PC-9 (cell line): ENCODE data around the gene PHAF1.

Experiments used
- EZH2 ChIP-seq: fragments of 200-600 bp; sonication (generic); IDR thresholded peaks from 2 replicates; pipeline ENCODE4 v1.8.0; 2017; ENCODE audit warnings: antibody characterized with exemption, low read depth
- TF ChIP-seq, protein P1 (sequence below): fragments of 200-600 bp; sonication (generic); conservative IDR thresholded peaks from 2 replicates; pipeline ENCODE4 v1.6.1; 2017; ENCODE audit warnings: mixed run types, antibody characterized with exemption, mild to moderate bottlenecking, moderate library complexity

DNA sequence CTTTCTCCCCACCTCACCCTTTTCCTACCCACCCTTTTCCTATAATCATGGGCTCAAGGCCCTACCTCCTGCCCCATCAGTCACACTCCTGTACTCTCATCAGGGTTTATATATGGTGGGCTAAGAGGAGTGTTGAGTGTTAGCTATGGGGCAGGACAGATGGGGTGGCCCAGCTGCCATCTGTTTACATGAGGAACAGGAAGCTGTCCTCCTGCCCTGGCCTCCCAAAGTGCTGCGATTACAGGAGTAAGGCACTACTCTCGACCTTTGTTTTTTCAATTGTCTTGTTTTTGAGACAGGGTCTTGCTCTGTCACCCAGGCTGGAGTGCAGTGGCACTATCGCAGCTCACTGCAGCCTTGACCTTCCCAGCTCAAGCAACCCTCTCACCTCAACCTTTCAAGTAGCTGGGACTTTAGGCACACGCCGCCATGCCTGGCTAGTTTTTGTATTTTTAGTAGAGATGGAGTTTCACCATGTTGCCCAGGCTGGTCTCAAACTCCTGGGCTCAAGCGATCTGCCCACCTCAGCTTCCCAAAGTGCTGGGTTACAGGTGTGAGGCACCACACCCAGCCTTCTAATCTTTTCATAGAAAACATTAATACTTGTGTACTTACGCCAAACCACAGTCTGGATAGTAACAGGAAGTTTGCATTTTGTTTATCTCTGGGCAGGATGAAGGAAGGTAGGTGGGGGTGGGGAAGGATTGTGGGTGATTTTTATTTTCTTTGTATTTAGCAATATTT is 48.3 kb downstream of the PHAF1 start:
- TF ChIP-seq, protein P1, sequence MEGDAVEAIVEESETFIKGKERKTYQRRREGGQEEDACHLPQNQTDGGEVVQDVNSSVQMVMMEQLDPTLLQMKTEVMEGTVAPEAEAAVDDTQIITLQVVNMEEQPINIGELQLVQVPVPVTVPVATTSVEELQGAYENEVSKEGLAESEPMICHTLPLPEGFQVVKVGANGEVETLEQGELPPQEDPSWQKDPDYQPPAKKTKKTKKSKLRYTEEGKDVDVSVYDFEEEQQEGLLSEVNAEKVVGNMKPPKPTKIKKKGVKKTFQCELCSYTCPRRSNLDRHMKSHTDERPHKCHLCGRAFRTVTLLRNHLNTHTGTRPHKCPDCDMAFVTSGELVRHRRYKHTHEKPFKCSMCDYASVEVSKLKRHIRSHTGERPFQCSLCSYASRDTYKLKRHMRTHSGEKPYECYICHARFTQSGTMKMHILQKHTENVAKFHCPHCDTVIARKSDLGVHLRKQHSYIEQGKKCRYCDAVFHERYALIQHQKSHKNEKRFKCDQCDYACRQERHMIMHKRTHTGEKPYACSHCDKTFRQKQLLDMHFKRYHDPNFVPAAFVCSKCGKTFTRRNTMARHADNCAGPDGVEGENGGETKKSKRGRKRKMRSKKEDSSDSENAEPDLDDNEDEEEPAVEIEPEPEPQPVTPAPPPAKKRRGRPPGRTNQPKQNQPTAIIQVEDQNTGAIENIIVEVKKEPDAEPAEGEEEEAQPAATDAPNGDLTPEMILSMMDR, result no peak
- TF ChIP-seq EZH2, result no peak
